NCI-H524 (cell line): ENCODE measurements around the gene CTSF.
"Not testable (repeated sequence)": the region's sequence is repeated elsewhere in the genome, so short reads cannot be mapped to it uniquely, and the experiment has no call there.

ENCODE experiments used
- DNase-seq, 2 experiments: peaks; one replicate each; lab custom pipeline; 2025; lab: John Stamatoyannopoulos, UW

CTSF gene

GRCh38 chr11:66568124-66568916 is at the start of gene CTSF:
TSS of gene CTSF (minus strand) at chr11:66568606. CDS start at chr11:66568486, 120 bp downstream.
- peak in 1 of 2 experiments; percentile 33 for DNase-seq

- DNase-seq, result no peak
Observed at GRCh38 chr11:66617155-66617834, 48.9 kb upstream of the CTSF start.

- peak; percentile 99 for DNase-seq
Observed at GRCh38 chr11:66616379-66617154, 48.2 kb upstream of the CTSF start, which contains the start of gene RBM14. TSS of gene RBM14 (plus strand) at chr11:66616630. CDS start at chr11:66616721, 91 bp downstream.

GRCh38 chr11:66614073-66614472 is 45.7 kb upstream of the CTSF start:
- DNase-seq, result no peak

GRCh38 chr11:66612458-66612857 is 44.1 kb upstream of the CTSF start:
- DNase-seq, result no peak

- peak in 1 of 2 experiments; percentile 41 for DNase-seq
Observed at GRCh38 chr11:66609721-66610617, 41.6 kb upstream of the CTSF start.

GRCh38 chr11:66607126-66607834 is 38.9 kb upstream of the CTSF start:
- DNase-seq, result no peak

- DNase-seq, result not testable (repeated sequence)
Observed at GRCh38 chr11:66606608-66607007, 38.2 kb upstream of the CTSF start.

- no peak for DNase-seq
Observed at GRCh38 chr11:66604155-66604554, 35.7 kb upstream of the CTSF start.

- DNase-seq, result no peak
Observed at GRCh38 chr11:66603072-66603471, 34.7 kb upstream of the CTSF start.

- DNase-seq, result no peak
Observed at GRCh38 chr11:66600631-66601233, 32.3 kb upstream of the CTSF start.

GRCh38 chr11:66600219-66600618 is 31.8 kb upstream of the CTSF start:
- DNase-seq, result no peak

GRCh38 chr11:66598993-66599392 is 30.6 kb upstream of the CTSF start:
- no peak for DNase-seq

GRCh38 chr11:66595245-66595904 is 27.0 kb upstream of the CTSF start:
- DNase-seq, result no peak

GRCh38 chr11:66593650-66594049 is 25.2 kb upstream of the CTSF start:
- DNase-seq, result no peak

- DNase-seq, result no peak
Observed at GRCh38 chr11:66593303-66593635, 24.9 kb upstream of the CTSF start.

- DNase-seq, result peak; percentile 91 to 95
Observed at GRCh38 chr11:66592457-66593302, 24.3 kb upstream of the CTSF start, which contains the start of the genes CCDC87 and CCS. TSS of gene CCDC87 (minus strand) at chr11:66593063. CDS start at chr11:66593015, 48 bp downstream. TSS of gene CCS (plus strand) at chr11:66593185. CDS start at chr11:66593262, 77 bp downstream.

GRCh38 chr11:66591175-66591574 is 22.8 kb upstream of the CTSF start:
- DNase-seq, result no peak
